Lower leg skin (tissue), 4 donors: Measurements from ENCODE around the gene PKN2. TPM values are rescaled to one million over a fixed set of nuclear protein-coding genes. Genes with fewer than 3 reads are reported as not detected.
"Not testable (repeated sequence)": the region's sequence is repeated elsewhere in the genome, so short reads cannot be mapped to it uniquely, and the experiment has no call there.

ENCODE experiments used
- DNase-seq, 2 donors: peaks; one replicate each; pipeline ENCODE4 v3.0.0-alpha.2; 2019; ENCODE audit warnings: low spot score in 2 of 2
- H3K4me3 ChIP-seq: fragments of 200-600 bp; sonication (generic); 2 replicates; pipeline ENCODE4 v1.5.1; 2017; ENCODE audit warnings: mild to moderate bottlenecking, low read depth; ENCODE audit not compliant: poor library complexity, severe bottlenecking
- CTCF ChIP-seq, 3 donors: fragments of 450-650 bp; IDR thresholded peaks; one replicate each; pipeline ENCODE4 v1.5.1; 2016; ENCODE audit warnings: antibody characterized with exemption in 3 of 3, mild to moderate bottlenecking in 3 of 3, moderate library complexity in 2 of 3
- POLR2A ChIP-seq, 2 donors: fragments of 450-650 bp; IDR thresholded peaks; one replicate each; pipeline ENCODE4 v1.6.1; 2016 to 2017; ENCODE audit warnings: antibody characterized with exemption in 2 of 2, mild to moderate bottlenecking in 1 of 2, moderate library complexity in 1 of 2
- WGBS, 2 donors: methylation state at CpG; one replicate each; pipeline ENCODE4 v1.1.5; 2018; 5-methylcytosine and 5-hydroxymethylcytosine counted together
- intact Hi-C: fragments of 100-400 bp; cut with DNase I; formaldehyde crosslinking; loops from one replicate; pipeline ENCODE4 v1.15.0; 2023; ENCODE audit warnings: low total_unique reads
- total RNA-seq, 4 donors: library from RNA; depleted of rRNA; stranded (reverse); fragments of >200 nt; gene quantifications; one replicate each; pipeline ENCODE4 v1.1.0, GENCODE V29; 2016

Gene PKN2
- total RNA-seq, 4 donors from 2014 or later: 25.1 to 34.6 (median 29.8) TPM

- TF ChIP-seq CTCF (IDR thresholded peaks at IDR 0.05) (no peak), POLR2A (IDR thresholded peaks at IDR 0.05) (no peak)
- 86 to 88% methylated on average over 4 of the region's 4 CpGs for WGBS, 2 donors
- DNase-seq: no peak
- intact Hi-C loops: loop anchor here (5.0 kb wide), 1 partner anchor 218 kb away; no protein-coding TSS in a partner anchor
- H3K4me3 ChIP-seq: no peak overlapping the region
Observed at GRCh38 chr1:88875595-88875994, 191.5 kb downstream of the PKN2 start.

DNA sequence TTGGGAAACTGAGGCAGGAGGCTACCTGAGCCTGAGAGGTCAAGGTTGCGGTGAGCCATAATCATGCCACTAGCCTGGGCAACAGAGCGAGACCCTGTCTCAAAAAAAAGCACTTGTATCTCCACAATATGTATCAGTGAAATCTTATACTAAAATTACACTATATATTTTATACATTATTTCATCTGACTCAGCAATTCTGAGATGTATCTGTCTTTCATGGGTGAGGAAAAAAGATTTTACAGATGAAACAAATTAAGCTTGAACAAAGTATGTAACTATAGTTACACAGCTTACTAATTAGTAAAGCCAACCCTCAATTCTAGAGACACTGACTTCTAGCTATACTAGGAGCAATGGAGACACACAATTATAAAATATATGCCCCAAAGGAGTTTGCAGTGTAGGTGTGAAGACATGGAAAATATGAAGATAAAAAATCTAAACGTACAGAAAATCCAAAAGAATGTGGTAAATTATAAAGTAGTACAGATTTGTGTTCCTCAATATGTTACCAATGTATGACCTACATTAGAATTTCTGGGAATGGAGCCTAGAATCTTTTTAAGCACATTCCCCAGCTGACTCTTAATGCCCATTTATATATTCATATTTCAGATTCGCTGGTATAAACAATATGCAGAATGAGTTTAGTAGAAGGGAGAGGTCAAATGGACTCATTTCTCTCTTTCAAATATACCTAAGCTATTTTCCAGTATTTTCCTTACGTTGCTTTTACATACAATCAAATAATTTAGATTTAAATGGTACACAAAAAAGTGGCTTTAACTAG, 192.7 kb downstream of the PKN2 start:
- H3K4me3 ChIP-seq: no peak overlapping the region
- 58 to 62% methylated on average over 5 of the region's 5 CpGs for WGBS, 2 donors
- DNase-seq: no peak
- intact Hi-C loops: loop anchor here (5.0 kb wide), 1 partner anchor 219 kb away; no protein-coding TSS in a partner anchor
- TF ChIP-seq CTCF (IDR thresholded peaks at IDR 0.05): no peak
- TF ChIP-seq POLR2A (IDR thresholded peaks at IDR 0.05): no peak

DNA sequence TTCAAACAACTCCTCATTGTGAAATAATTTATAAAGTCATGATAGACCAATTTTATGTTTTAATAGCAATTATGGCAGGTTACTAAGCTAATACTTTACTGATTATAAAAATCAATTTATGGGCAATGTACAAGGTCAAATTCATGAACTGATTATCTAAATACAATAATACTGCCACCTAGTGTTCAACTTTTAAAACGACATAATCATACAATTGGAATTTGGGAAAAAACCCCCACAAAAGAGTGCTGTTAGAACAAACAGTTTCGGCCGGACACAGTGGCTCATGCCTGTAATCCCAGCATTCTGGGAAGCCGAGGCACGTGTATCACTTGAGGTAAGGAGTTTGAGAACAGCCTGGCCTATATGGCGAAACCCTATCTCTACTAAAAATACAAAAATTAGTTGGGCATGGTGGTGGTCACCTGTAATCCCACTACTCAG, 193.3 kb downstream of the PKN2 start:
- TF ChIP-seq CTCF (IDR thresholded peaks at IDR 0.05) (no peak), POLR2A (IDR thresholded peaks at IDR 0.05) (no peak)
- DNase-seq: no peak
- 36 to 40% methylated on average over 6 of the region's 6 CpGs for WGBS, 2 donors
- intact Hi-C loops: loop anchor here (5.0 kb wide), 1 partner anchor 220 kb away; no protein-coding TSS in a partner anchor
- H3K4me3 ChIP-seq: no peak overlapping the region

DNA sequence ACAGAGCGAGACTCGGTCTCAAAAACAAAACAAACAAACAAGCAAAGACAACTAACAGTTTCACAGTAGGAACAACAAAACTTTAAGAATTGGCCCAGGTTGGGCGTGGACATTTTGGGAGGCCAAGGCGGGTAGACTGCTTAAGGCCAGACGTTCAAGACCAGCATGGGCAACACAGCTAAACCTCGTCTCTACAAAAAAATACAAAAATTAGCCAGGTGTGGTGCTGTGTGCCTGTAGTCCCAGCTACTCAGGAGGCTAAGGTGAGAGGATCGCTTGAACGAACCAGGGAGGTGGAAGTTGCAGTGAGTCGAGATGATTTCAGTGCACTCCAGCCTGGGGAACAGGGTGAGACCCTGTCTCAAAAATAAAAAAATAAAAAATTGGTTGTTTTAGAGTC, 193.8 kb downstream of the PKN2 start:
- H3K4me3 ChIP-seq: no peak overlapping the region
- no peak for DNase-seq
- intact Hi-C loops: loop anchor here (5.0 kb wide), 1 partner anchor 221 kb away; no protein-coding TSS in a partner anchor
- 75 to 79% methylated on average over 9 of the region's 9 CpGs for WGBS, 2 donors
- TF ChIP-seq POLR2A (IDR thresholded peaks at IDR 0.05): no peak
- TF ChIP-seq CTCF (IDR thresholded peaks at IDR 0.05): no peak

DNA sequence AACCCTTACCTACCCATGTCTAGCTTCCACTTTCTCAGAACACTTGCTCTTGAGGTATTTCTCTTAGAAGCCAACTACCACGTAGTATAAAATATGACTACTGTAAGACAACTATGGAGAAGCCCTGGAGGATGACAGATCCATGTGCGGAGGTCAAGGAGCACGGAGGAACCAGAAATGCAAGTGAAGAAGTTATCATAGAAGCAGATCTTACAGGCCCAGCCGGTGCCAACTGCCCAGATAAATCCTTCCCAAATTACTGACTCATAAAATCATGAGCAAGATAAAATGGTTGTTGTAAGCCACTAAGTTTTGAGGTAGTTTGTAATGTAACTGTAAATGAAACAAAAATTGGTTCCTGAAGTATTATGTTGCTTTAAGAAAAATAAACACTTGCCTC, 194.7 kb downstream of the PKN2 start:
- no peak overlapping the region for H3K4me3 ChIP-seq
- TF ChIP-seq CTCF (IDR thresholded peaks at IDR 0.05): no peak
- TF ChIP-seq POLR2A (IDR thresholded peaks at IDR 0.05): no peak
- WGBS, 2 donors: 47 to 50% methylated on average over 4 of the region's 4 CpGs
- DNase-seq: no peak
- intact Hi-C loops: loop anchor here (5.0 kb wide), 1 partner anchor 221 kb away; no protein-coding TSS in a partner anchor

DNA sequence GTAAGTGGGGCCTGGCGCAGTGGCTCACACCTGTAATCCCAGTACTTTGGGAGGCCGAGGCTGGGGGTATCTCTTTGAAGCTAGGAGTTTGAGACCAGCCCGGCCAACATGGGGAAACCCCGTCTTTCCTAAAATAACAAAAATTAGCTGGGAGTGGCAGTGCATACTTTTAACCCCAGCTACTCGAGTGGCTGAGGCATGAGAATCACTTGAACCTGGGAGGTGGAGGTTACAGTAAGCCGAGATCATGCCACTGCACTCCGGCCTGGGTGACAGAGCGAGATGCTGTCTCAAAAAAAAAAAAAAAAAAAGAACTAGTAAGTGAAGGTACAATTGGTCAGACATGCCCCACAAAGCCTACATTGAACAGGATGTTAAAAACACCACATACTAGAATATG, 196.6 kb downstream of the PKN2 start:
- DNase-seq, H3K4me3 ChIP-seq, intact Hi-C loops: not testable (repeated sequence)
- WGBS, 2 donors: 57 to 76% methylated on average over 8 of the region's 8 CpGs
